ENCODE results near the gene ALOX5AP. TPM values are rescaled to one million over a fixed set of nuclear protein-coding genes. Genes with fewer than 3 reads are reported as not detected.

ALOX5AP gene
- total RNA-seq, 1 experiment from 2014 or later, result not detected

DNA sequence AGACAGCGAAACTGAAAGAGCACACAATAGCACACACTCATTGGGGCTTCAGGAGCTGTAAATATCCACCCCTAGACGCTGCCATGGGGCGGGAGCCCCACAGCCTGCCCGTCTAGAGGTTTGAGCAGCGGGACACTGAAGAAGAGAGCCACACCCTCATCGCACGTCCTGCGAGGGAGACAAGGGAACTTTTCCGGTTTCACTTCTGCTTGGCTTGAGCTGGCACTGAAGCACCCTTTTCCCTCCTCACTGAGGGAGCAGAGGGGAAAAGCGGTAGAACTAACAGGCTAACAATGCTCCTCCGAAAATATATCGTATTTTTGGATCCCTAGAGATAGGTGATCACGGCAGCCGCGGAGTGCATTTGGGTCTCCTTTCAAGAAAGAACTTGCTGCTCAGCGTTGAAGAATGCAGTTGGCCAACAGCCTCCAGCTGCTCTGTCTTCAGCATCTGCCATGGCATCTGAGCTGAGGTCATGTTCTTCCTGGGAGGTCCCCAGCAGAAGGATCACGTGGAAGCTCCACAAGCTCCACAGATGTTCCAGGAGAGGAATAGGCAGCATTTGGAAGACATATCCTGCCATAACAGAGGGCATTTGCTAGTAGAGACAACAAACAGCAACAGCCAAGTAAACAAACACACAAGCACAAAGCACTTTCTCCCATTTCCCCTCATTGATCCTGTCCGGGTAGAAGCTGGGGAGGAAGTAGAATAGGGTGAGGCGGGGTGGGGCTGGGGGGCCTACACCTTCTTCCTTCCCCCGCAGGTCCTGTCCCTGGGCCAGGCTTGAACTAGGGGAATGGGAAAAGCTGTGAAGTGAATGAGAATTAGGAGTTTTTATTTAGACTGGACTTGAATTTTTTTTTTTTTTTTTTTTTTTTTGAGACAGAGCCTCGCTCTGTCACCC lies 44.8 kb upstream of the ALOX5AP start:
- peak overlapping the region; percentile 61 for H3K27ac Mint-ChIP-seq (ENCODE audit: unreplicated experiment)
- no peak for TF ChIP-seq CTCF (IDR thresholded peaks at IDR 0.05; ENCODE audit: unreplicated experiment)
- intact Hi-C loops (cut with micrococcal nuclease; ENCODE audit: unreplicated experiment), result no loop called here
- CTCF ChIA-PET, result interaction anchor here (0.7 kb wide), 1 partner anchor 25 kb away, joined by 4 read pairs; no protein-coding TSS in a partner anchor
- DNase-seq, result peak; percentile 12
- H3K9me3 Mint-ChIP-seq (ENCODE audit: low read depth, unreplicated experiment), result no peaks in the 10 kb centered on the region
- no peaks in the 10 kb centered on the region for H3K36me3 Mint-ChIP-seq (ENCODE audit: insufficient read depth, unreplicated experiment)
- H3K4me1 Mint-ChIP-seq (ENCODE audit: low read depth, unreplicated experiment), result no peaks in the 10 kb centered on the region
- peaks cover 13% of the 10 kb centered on the region for H3K27me3 Mint-ChIP-seq (ENCODE audit: unreplicated experiment)
- no TSS peak for BruUV-seq (replicated peaks)
- H3K4me3 Mint-ChIP-seq (ENCODE audit: low read depth, unreplicated experiment), result peak overlapping the region; percentile 69

DNA sequence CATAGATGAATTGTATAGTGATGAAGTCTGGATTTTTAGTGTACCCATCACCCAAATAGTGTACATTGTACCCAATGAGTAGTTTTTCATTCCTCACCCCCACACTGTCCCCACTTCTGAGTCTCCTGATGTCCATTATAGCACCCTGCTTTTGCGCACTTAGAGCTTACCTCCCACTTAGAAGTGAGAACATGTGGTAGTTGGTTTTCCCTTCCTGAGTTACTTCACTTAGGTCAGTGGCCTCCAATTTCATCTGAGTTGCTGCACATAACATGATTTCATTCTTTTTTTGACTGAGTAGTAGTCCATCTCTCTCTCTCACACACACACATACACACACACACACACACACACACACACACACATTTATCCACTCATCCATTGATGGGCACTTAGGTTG lies 43.2 kb upstream of the ALOX5AP start:
- intact Hi-C loops (cut with micrococcal nuclease; ENCODE audit: unreplicated experiment), result no loop called here
- H3K36me3 Mint-ChIP-seq (ENCODE audit: insufficient read depth, unreplicated experiment), result no peaks in the 10 kb centered on the region
- no peaks in the 10 kb centered on the region for H3K9me3 Mint-ChIP-seq (ENCODE audit: low read depth, unreplicated experiment)
- H3K27me3 Mint-ChIP-seq (ENCODE audit: unreplicated experiment), result peaks cover 13% of the 10 kb centered on the region
- no peak for DNase-seq
- TF ChIP-seq CTCF (IDR thresholded peaks at IDR 0.05; ENCODE audit: unreplicated experiment), result no peak
- no TSS peak for BruUV-seq (replicated peaks)
- H3K4me3 Mint-ChIP-seq (ENCODE audit: low read depth, unreplicated experiment), result no peak overlapping the region
- peaks cover 3% of the 10 kb centered on the region for H3K4me1 Mint-ChIP-seq (ENCODE audit: low read depth, unreplicated experiment)
- H3K27ac Mint-ChIP-seq (ENCODE audit: unreplicated experiment), result no peak overlapping the region
- CTCF ChIA-PET, result no interaction called here

DNA sequence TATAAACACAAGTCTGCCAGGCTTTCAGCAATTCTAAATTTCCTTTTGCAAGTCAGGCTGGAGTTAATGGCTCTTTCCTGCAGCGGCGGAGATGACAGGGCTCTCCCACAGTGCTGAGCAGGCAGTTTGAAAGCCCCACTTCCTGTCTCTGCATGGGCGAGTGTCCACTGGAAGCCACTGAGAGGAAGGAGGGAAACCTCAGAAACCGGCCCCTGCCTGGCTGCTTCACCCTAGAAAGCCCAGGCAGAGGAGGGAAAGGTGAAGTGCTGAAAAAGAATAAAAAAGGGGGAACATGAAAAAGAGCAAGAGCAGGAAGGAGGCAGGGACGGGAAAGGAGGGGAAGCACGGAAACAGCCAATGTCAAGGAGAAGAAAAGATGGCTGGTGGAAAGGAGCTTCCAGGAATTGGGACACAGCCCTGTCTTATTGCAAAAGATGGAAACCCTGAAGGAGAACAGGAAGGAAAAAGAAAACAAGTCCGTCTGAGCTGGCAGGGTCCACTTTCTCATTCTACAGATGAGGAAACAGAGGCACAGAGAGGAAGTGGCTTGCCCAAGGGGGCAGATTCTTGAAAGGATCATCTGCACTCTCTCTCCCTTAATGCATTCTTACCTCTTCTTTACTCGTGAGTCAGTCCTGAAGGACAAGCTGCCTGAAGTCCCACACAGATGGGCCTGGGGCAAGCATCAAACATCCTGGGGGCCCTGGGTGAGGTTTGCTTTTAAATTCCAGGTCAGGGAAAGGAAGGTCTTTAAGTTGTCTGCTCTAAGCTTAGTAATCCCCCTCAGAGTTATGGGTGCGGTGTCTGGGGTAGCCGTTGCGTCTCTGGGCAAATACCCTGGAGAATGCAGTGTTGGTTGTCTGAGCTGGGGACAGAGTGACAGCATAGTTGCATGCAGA lies 38.8 kb upstream of the ALOX5AP start:
- H3K4me1 Mint-ChIP-seq (ENCODE audit: low read depth, unreplicated experiment), result peaks cover 12% of the 10 kb centered on the region
- no peak overlapping the region for H3K4me3 Mint-ChIP-seq (ENCODE audit: low read depth, unreplicated experiment)
- intact Hi-C loops (cut with micrococcal nuclease; ENCODE audit: unreplicated experiment), result no loop called here
- no peak overlapping the region for H3K27ac Mint-ChIP-seq (ENCODE audit: unreplicated experiment)
- H3K9me3 Mint-ChIP-seq (ENCODE audit: low read depth, unreplicated experiment), result no peaks in the 10 kb centered on the region
- peaks cover 13% of the 10 kb centered on the region for H3K27me3 Mint-ChIP-seq (ENCODE audit: unreplicated experiment)
- no peak for DNase-seq
- BruUV-seq (replicated peaks), result no TSS peak
- CTCF ChIA-PET, result no interaction called here
- TF ChIP-seq CTCF (IDR thresholded peaks at IDR 0.05; ENCODE audit: unreplicated experiment), result no peak
- H3K36me3 Mint-ChIP-seq (ENCODE audit: insufficient read depth, unreplicated experiment), result peaks cover 5% of the 10 kb centered on the region

- peaks cover 13% of the 10 kb centered on the region for H3K27me3 Mint-ChIP-seq (ENCODE audit: unreplicated experiment)
- peaks cover 12% of the 10 kb centered on the region for H3K4me1 Mint-ChIP-seq (ENCODE audit: low read depth, unreplicated experiment)
- CTCF ChIA-PET, result no interaction called here
- intact Hi-C loops (cut with micrococcal nuclease; ENCODE audit: unreplicated experiment), result no loop called here
- no peaks in the 10 kb centered on the region for H3K9me3 Mint-ChIP-seq (ENCODE audit: low read depth, unreplicated experiment)
- no peak for TF ChIP-seq CTCF (IDR thresholded peaks at IDR 0.05; ENCODE audit: unreplicated experiment)
- no TSS peak for BruUV-seq (replicated peaks)
- H3K27ac Mint-ChIP-seq (ENCODE audit: unreplicated experiment), result peak overlapping the region; percentile 27
- DNase-seq, result no peak
- H3K36me3 Mint-ChIP-seq (ENCODE audit: insufficient read depth, unreplicated experiment), result peaks cover 5% of the 10 kb centered on the region
- H3K4me3 Mint-ChIP-seq (ENCODE audit: low read depth, unreplicated experiment), result no peak overlapping the region
Measured at GRCh38 chr13:30697177-30697953, 38.0 kb upstream of the ALOX5AP start.

All from Calu3 (cell line).